Panc1 (cell line): ENCODE results near the gene SPATA16. TPM values are rescaled to one million over a fixed set of nuclear protein-coding genes. Genes with fewer than 3 reads are reported as not detected.
"Not testable (repeated sequence)": the region's sequence is repeated elsewhere in the genome, so short reads cannot be mapped to it uniquely, and the experiment has no call there.

Experiments used
- ATAC-seq: fragments of 200-7000 bp; cut with Tn5 transposase; 2 replicates; pipeline ENCODE4 v1.9.1; 2020; ENCODE audit warnings: mild to moderate bottlenecking, moderate library complexity
- BruUV-seq: library from RNA; stranded (reverse); fragments of 400-500 nt; replicated peaks from 2 replicates; lab custom pipeline; 2021; lab: Mats Ljungman, UMichigan
- CTCF ChIA-PET: fragments of 300-600 bp; sonication (Branson Sonifier 250); formaldehyde crosslinking; loops from one replicate; lab custom pipeline; 2022; ENCODE audit warnings: antibody characterized with exemption; lab: Charles Lee
- POLR2A ChIA-PET: fragments of 300-600 bp; sonication (Branson Sonifier 250); formaldehyde crosslinking; loops from one replicate; lab custom pipeline; 2022; ENCODE audit warnings: antibody characterized with exemption; lab: Charles Lee
- DNase-seq: peaks from one replicate; pipeline ENCODE4 v3.0.0-alpha.2; 2010; ENCODE audit warnings: low read depth, low spot score
- H3K27ac ChIP-seq: 2 replicates; pipeline ENCODE4 v1.5.1; 2011; ENCODE audit warnings: mild to moderate bottlenecking, low read length, inconsistent platforms
- H3K27me3 ChIP-seq: fragments of 200-500 bp; sonication (Bioruptor generic); 2 replicates; pipeline ENCODE4 v1.6.0; 2014; ENCODE audit warnings: low read length, inconsistent platforms; ENCODE audit not compliant: control insufficient read depth, insufficient read depth
- H3K36me3 ChIP-seq: fragments of 200-500 bp; sonication (Bioruptor generic); 2 replicates; pipeline ENCODE4 v1.5.1; 2014; ENCODE audit warnings: inconsistent platforms, mild to moderate bottlenecking, low read length, moderate library complexity; ENCODE audit not compliant: control insufficient read depth, insufficient read depth
- H3K4me1 ChIP-seq: 2 replicates; pipeline ENCODE4 v1.5.1; 2011; ENCODE audit warnings: inconsistent platforms, mild to moderate bottlenecking, low read length, moderate library complexity; ENCODE audit not compliant: control insufficient read depth, insufficient read depth
- H3K4me3 ChIP-seq, 2 experiments: 2 replicates each; pipeline ENCODE4 v1.5.1; 2011 to 2012; ENCODE audit warnings: low read depth in 2 of 2, low read length in 2 of 2, mild to moderate bottlenecking in 2 of 2, inconsistent platforms in 1 of 2, moderate library complexity in 1 of 2
- H3K9me3 ChIP-seq: fragments of 200-500 bp; sonication (Bioruptor generic); 2 replicates; pipeline ENCODE4 v1.5.1; 2014; ENCODE audit warnings: low read depth, mild to moderate bottlenecking, inconsistent platforms, low read length, moderate library complexity; ENCODE audit not compliant: control insufficient read depth, insufficient read depth
- POLR2AphosphoS5 ChIP-seq: IDR thresholded peaks from 2 replicates; pipeline ENCODE4 v1.6.1; 2012; ENCODE audit warnings: mild to moderate bottlenecking, low read depth, low read length, moderate library complexity
- REST ChIP-seq, 2 experiments: IDR thresholded peaks; 2 replicates each; pipeline ENCODE4 v1.6.1; 2011 to 2012; ENCODE audit warnings: low read depth in 2 of 2, control low read depth in 1 of 2, low read length in 1 of 2, mild to moderate bottlenecking in 1 of 2, moderate library complexity in 1 of 2; ENCODE audit not compliant: insufficient read depth in 1 of 2
- SIN3A ChIP-seq: IDR thresholded peaks from 2 replicates; pipeline ENCODE4 v1.6.1; 2012; ENCODE audit warnings: low read depth, mild to moderate bottlenecking, low read length, moderate library complexity, borderline replicate concordance; ENCODE audit not compliant: insufficient read depth
- TCF7L2 ChIP-seq: IDR thresholded peaks from 2 replicates; pipeline ENCODE4 v1.6.1; 2011; ENCODE audit warnings: mild to moderate bottlenecking, low read depth, low read length, inconsistent platforms
- in situ Hi-C: cut with HindIII; loops from 2 replicates; pipeline ENCODE4 v1.10.0; 2016; ENCODE audit warnings: low sequenced_read_pairs, low pct_unique_long_range_greater_than_20kb
- intact Hi-C: fragments of 100-400 bp; cut with micrococcal nuclease; formaldehyde crosslinking; loops from one replicate; pipeline ENCODE4 v1.10.0; 2022; ENCODE audit not compliant: unreplicated experiment
- total RNA-seq: library from RNA; stranded (reverse); gene quantifications from one replicate; pipeline ENCODE4 v1.2.1, GENCODE V29; 2021; ENCODE audit not compliant: unreplicated experiment
- TF ChIP-seq, protein P1 (sequence below): fragments of 450-650 bp; IDR thresholded peaks from 2 replicates; pipeline ENCODE4 v1.5.1; 2017; ENCODE audit warnings: mild to moderate bottlenecking

The SPATA16 gene
- total RNA-seq, 1 experiment from 2014 or later, result not detected

DNA sequence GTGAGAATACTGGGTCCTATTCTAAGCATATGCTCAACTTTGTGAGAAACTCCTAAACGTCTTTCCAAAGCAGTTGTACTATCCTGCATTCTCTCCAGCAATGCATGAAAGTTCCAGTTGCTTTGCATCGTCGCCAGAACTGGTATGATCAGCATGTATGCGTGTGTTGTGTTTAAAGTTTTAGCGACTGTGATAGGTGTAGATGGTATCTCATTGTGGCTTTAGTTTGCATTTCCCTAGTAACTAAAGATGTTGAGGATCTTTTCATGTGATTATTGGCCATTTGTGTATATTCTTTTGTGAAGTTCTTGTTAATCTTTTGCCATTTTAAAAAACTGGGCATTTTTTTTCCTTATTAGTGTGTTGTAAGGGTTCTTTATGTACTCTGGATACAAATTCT is 115.1 kb downstream of the SPATA16 start:
- no peaks in the 10 kb centered on the region for H3K9me3 ChIP-seq
- DNase-seq (no peak), ATAC-seq (peak; percentile 68)
- H3K4me3 ChIP-seq, result no peak overlapping the region
- 0 out of 2 replicates have a peak, but pooled peaks cover 2% of the 10 kb centered on the region for H3K27me3 ChIP-seq
- no peak for TF ChIP-seq POLR2AphosphoS5
- no peak for TF ChIP-seq TCF7L2
- no peak for TF ChIP-seq REST (IDR thresholded peaks at IDR 0.05; ENCODE audit: insufficient read depth in 1 of 2, low read depth in 2 of 2, low read length in 1 of 2)
- TF ChIP-seq, protein P1, sequence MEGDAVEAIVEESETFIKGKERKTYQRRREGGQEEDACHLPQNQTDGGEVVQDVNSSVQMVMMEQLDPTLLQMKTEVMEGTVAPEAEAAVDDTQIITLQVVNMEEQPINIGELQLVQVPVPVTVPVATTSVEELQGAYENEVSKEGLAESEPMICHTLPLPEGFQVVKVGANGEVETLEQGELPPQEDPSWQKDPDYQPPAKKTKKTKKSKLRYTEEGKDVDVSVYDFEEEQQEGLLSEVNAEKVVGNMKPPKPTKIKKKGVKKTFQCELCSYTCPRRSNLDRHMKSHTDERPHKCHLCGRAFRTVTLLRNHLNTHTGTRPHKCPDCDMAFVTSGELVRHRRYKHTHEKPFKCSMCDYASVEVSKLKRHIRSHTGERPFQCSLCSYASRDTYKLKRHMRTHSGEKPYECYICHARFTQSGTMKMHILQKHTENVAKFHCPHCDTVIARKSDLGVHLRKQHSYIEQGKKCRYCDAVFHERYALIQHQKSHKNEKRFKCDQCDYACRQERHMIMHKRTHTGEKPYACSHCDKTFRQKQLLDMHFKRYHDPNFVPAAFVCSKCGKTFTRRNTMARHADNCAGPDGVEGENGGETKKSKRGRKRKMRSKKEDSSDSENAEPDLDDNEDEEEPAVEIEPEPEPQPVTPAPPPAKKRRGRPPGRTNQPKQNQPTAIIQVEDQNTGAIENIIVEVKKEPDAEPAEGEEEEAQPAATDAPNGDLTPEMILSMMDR, result no peak
- TF ChIP-seq SIN3A, result no peak
- H3K4me1 ChIP-seq, result no peaks in the 10 kb centered on the region
- BruUV-seq, result no TSS peak
- no peaks in the 10 kb centered on the region for H3K36me3 ChIP-seq
- in situ Hi-C loops (no loop called here), intact Hi-C loops (no loop called here)
- POLR2A ChIA-PET, result no interaction called here
- CTCF ChIA-PET, result no interaction called here
- H3K27ac ChIP-seq, result no peak overlapping the region

DNA sequence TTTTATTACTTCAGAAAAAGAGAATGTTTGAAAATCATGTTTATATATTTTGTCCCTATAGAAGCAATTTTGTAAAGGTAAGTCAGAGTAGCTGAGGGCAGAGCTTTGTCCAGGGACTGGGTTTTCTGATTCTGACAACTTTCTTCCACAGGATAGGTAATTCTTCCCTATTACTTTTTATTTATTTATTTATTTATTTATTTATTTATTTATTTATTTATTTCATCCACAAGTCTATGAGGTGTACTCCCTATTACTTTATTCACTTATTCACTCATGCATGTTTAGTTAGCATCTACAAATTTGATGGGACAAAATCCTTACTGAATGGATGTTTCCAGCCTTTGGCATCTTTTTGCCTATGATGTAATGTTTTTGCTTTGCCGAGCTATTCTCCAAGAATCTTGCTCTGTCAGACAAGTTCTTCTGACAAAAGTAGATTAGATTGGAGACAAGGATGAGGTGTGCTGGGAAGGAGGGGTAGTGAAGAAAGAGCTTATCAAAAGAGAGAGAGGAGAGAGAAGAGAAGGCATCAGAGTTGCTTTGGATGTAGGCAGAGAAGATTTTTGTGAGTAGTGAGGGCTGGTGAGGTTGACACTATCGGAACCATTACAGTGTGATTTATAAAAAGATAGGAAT is 119.4 kb downstream of the SPATA16 start:
- Histone ChIP-seq H3K27ac (no peak overlapping the region), H3K9me3 (no peaks in the 10 kb centered on the region), H3K4me3 (no peak overlapping the region), H3K4me1 (no peaks in the 10 kb centered on the region), H3K36me3 (no peaks in the 10 kb centered on the region), H3K27me3 (no peaks in the 10 kb centered on the region)
- BruUV-seq, result no TSS peak
- TF ChIP-seq, protein P1, result no peak
- TF ChIP-seq POLR2AphosphoS5 (no peak), SIN3A (no peak), REST (IDR thresholded peaks at IDR 0.05; ENCODE audit: insufficient read depth in 1 of 2, low read depth in 2 of 2, low read length in 1 of 2) (no peak), TCF7L2 (no peak)
- ATAC-seq (no peak), DNase-seq (no peak)
- intact Hi-C loops, result no loop called here
- in situ Hi-C loops, result no loop called here
- CTCF ChIA-PET, result no interaction called here
- POLR2A ChIA-PET, result no interaction called here

DNA sequence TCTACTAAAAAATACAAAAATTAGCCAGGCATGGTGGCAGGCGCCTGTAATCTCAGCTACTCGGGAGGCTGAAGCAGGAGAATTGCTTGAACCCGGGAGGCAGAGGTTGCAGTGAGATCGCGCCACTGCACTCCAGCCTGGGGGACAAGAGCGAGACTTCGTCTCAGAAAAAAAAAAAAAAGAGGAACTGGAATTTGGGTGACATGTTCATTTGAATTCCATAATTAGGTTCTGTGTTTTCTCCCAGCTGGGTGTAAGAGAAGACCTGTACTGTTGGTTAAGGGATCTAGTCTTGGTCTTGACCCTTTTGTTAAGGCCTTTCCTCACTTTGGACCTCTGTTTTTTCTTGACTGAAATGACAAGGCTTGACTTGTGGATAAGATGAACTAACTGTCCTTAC is 120.9 kb downstream of the SPATA16 start:
- H3K27ac ChIP-seq, ATAC-seq, H3K4me1 ChIP-seq, H3K9me3 ChIP-seq, intact Hi-C loops, in situ Hi-C loops, DNase-seq, H3K4me3 ChIP-seq, H3K36me3 ChIP-seq, CTCF ChIA-PET, BruUV-seq, POLR2A ChIA-PET, H3K27me3 ChIP-seq: not testable (repeated sequence)
